Body of pancreas (tissue), 4 donors: ENCODE measurements around the gene RELN. TPM values are rescaled to one million over a fixed set of nuclear protein-coding genes. Genes with fewer than 3 reads are reported as not detected.

ENCODE experiments used
- ATAC-seq: fragments of 150-250 bp; one replicate; pipeline ENCODE4 v1.9.1; 2016
- DNase-seq, 4 donors: peaks; one replicate each; pipeline ENCODE4 v3.0.0-alpha.2; 2019
- H3K27ac ChIP-seq, 4 donors: fragments of 200-600 bp; sonication (generic); 1 replicate in 3 of 4; 2 replicates in 1 of 4; pipeline versions ENCODE4 v1.5.1 to v1.6.1; 2016 to 2019; ENCODE audit warnings: mild to moderate bottlenecking in 1 of 4, mixed read lengths in 1 of 4, moderate library complexity in 1 of 4
- H3K27me3 ChIP-seq, 2 donors: fragments of 200-600 bp; sonication (generic); one replicate each; pipeline ENCODE4 v1.6.0; 2016; ENCODE audit warnings: mild to moderate bottlenecking in 1 of 2
- H3K36me3 ChIP-seq, 2 donors: fragments of 200-600 bp; sonication (generic); replicated peaks in 1 of 2; 2 replicates each; pipeline ENCODE4 v1.5.1; 2016; ENCODE audit warnings: low read depth in 2 of 2; ENCODE audit not compliant: insufficient read depth in 1 of 2
- H3K4me1 ChIP-seq: fragments of 200-600 bp; sonication (generic); one replicate; pipeline ENCODE4 v1.6.0; 2016
- H3K4me3 ChIP-seq, 2 donors: fragments of 200-600 bp; sonication (generic); 1 replicate in 1 of 2; 2 replicates in 1 of 2; pipeline ENCODE4 v1.5.1; 2016 to 2019
- H3K9me3 ChIP-seq, 3 donors: fragments of 200-600 bp; sonication (generic); 1 replicate in 2 of 3; 2 replicates in 1 of 3; pipeline ENCODE4 v1.5.1; 2016
- POLR2A ChIP-seq, 3 donors: fragments of 450-650 bp; IDR thresholded peaks; one replicate each; pipeline ENCODE4 v1.6.1; 2016; ENCODE audit warnings: antibody characterized with exemption in 3 of 3, mild to moderate bottlenecking in 2 of 3
- WGBS, 2 donors: methylation state at CpG; one replicate each; pipeline ENCODE4 v1.1.5; 2017; 5-methylcytosine and 5-hydroxymethylcytosine counted together
- intact Hi-C: fragments of 100-400 bp; cut with DNase I; formaldehyde crosslinking; loops from one replicate; pipeline ENCODE4 v1.15.1; 2023
- total RNA-seq, 2 donors: library from RNA; depleted of rRNA; stranded (reverse); fragments of >200 nt; gene quantifications; one replicate each; pipeline ENCODE4 v1.1.0, GENCODE V29; 2016
- TF ChIP-seq, protein P1 (sequence below), 7 experiments: fragments of 450-650 bp in 4 of 7; fragments of 200-600 bp in 3 of 7; sonication (generic) in 3 of 7; IDR thresholded peaks; one replicate each; pipeline ENCODE4 v1.5.1; 2016 to 2019; ENCODE audit warnings: antibody characterized with exemption in 7 of 7

Gene RELN
- total RNA-seq, 2 donors from 2014 or later, result 0.33 to 3.9 TPM

- Histone ChIP-seq H3K9me3 (no peaks in the 10 kb centered on the region), H3K4me3 (no peak overlapping the region), H3K27me3 (no peaks in the 10 kb centered on the region), H3K4me1 (no peaks in the 10 kb centered on the region), H3K27ac (no peak overlapping the region), H3K36me3 (no peaks in the 10 kb centered on the region)
- intact Hi-C loops, result no loop called here
- TF ChIP-seq, protein P1, sequence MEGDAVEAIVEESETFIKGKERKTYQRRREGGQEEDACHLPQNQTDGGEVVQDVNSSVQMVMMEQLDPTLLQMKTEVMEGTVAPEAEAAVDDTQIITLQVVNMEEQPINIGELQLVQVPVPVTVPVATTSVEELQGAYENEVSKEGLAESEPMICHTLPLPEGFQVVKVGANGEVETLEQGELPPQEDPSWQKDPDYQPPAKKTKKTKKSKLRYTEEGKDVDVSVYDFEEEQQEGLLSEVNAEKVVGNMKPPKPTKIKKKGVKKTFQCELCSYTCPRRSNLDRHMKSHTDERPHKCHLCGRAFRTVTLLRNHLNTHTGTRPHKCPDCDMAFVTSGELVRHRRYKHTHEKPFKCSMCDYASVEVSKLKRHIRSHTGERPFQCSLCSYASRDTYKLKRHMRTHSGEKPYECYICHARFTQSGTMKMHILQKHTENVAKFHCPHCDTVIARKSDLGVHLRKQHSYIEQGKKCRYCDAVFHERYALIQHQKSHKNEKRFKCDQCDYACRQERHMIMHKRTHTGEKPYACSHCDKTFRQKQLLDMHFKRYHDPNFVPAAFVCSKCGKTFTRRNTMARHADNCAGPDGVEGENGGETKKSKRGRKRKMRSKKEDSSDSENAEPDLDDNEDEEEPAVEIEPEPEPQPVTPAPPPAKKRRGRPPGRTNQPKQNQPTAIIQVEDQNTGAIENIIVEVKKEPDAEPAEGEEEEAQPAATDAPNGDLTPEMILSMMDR (IDR thresholded peaks at IDR 0.05), result no peak
- TF ChIP-seq POLR2A (IDR thresholded peaks at IDR 0.05), result no peak
- ATAC-seq, result no peak
- 66 to 82% methylated on average over 4 of the region's 4 CpGs for WGBS, 2 donors
- no peak for DNase-seq
These were observed 65.3 kb downstream of the RELN start for GRCh38 chr7:103924184-103924583.

GRCh38 chr7:103922407-103922806 is 67.1 kb downstream of the RELN start:
- ATAC-seq, result no peak
- no peaks in the 10 kb centered on the region for H3K27me3 ChIP-seq
- H3K36me3 ChIP-seq, result no peaks in the 10 kb centered on the region
- H3K9me3 ChIP-seq, result no peaks in the 10 kb centered on the region
- H3K4me3 ChIP-seq, result no peak overlapping the region
- intact Hi-C loops, result no loop called here
- H3K4me1 ChIP-seq, result no peaks in the 10 kb centered on the region
- H3K27ac ChIP-seq, result no peak overlapping the region
- no peak for TF ChIP-seq POLR2A (IDR thresholded peaks at IDR 0.05)
- TF ChIP-seq, protein P1 (IDR thresholded peaks at IDR 0.05), result no peak
- 52 to 58% methylated on average over 2 of the region's 2 CpGs for WGBS, 2 donors
- no peak for DNase-seq

- no peak for TF ChIP-seq POLR2A (IDR thresholded peaks at IDR 0.05)
- TF ChIP-seq, protein P1 (IDR thresholded peaks at IDR 0.05), result no peak
- no peak for ATAC-seq
- no peaks in the 10 kb centered on the region for H3K36me3 ChIP-seq
- 81 to 86% methylated on average over 1 of the region's 1 CpG for WGBS, 2 donors
- no peak overlapping the region for H3K27ac ChIP-seq
- H3K4me3 ChIP-seq, result no peak overlapping the region
- H3K4me1 ChIP-seq, result no peaks in the 10 kb centered on the region
- no peaks in the 10 kb centered on the region for H3K9me3 ChIP-seq
- DNase-seq, result no peak
- H3K27me3 ChIP-seq, result no peaks in the 10 kb centered on the region
- intact Hi-C loops, result no loop called here
These were observed 67.8 kb downstream of the RELN start for GRCh38 chr7:103921692-103922091.

DNA sequence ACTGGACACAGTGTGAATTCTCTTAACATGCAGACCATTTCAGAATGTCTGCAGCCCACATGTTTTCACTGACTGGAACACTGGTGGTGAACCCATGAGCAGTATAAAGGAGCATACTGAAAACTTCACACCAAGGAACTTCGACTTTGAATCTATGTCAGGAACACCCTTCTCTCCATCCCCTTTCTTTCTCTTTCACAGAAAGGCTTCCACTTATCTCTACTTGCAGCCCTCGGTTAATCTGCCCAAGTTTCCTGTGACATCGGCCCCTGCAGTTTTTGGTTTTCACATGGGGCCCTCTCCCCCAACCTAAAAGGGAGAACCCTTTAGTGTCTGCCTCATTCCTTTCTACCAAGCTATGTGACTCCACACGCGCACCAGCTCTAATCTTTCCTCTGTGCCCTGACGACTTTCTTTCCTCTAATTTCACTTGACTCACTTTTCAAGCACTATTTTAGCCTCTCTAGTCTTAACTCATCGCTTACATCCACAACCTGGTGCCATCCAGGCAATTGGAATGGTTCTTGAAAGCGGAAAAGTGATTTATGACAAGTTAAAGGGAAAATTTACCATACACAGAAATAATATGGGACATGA is 70.1 kb downstream of the RELN start:
- ATAC-seq, result no peak
- H3K4me1 ChIP-seq, result no peaks in the 10 kb centered on the region
- no peak for DNase-seq
- H3K27me3 ChIP-seq, result no peaks in the 10 kb centered on the region
- TF ChIP-seq POLR2A (IDR thresholded peaks at IDR 0.05), result no peak
- TF ChIP-seq, protein P1 (IDR thresholded peaks at IDR 0.05), result no peak
- H3K27ac ChIP-seq, result no peak overlapping the region
- 58 to 66% methylated on average over 8 of the region's 8 CpGs for WGBS, 2 donors
- H3K9me3 ChIP-seq, result no peaks in the 10 kb centered on the region
- no peak overlapping the region for H3K4me3 ChIP-seq
- intact Hi-C loops, result no loop called here
- no peaks in the 10 kb centered on the region for H3K36me3 ChIP-seq

DNA sequence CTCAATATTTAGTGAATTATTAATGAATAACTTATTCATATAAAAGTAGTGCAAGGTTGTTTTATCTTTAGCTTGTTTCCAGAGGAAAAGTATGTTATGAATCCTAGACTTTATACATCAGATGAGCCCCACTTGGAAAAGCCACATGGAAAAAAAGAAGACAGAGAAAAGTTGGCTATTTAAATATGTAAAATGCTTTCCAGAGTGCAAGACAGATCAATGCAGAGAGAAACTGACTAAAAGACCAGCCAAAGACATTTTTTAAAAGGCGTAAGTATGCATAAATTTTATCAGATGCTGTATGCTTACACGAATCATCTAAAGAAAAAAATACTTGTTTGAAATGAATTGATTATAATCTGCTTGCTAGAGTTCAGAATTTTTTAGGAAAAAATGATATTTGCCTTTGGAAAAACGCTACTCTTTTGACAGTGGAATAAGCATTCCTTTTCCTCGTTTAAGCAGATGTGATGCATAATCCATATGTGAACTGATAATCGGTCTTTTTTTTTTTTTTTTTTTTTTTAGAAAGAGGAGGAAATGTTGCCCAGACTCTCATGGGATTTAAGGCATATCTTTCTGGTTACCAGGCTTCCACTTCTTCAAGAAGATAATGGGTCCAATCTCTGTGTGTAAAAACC is 70.7 kb downstream of the RELN start:
- no peak for ATAC-seq
- 36 to 41% methylated on average over 5 of the region's 5 CpGs for WGBS, 2 donors
- H3K36me3 ChIP-seq, result no peaks in the 10 kb centered on the region
- DNase-seq, result no peak
- H3K4me3 ChIP-seq, result no peak overlapping the region
- H3K27ac ChIP-seq, result no peak overlapping the region
- H3K9me3 ChIP-seq, result no peaks in the 10 kb centered on the region
- no peaks in the 10 kb centered on the region for H3K4me1 ChIP-seq
- TF ChIP-seq, protein P1 (IDR thresholded peaks at IDR 0.05), result no peak
- TF ChIP-seq POLR2A (IDR thresholded peaks at IDR 0.05), result no peak
- intact Hi-C loops, result no loop called here
- H3K27me3 ChIP-seq, result no peaks in the 10 kb centered on the region
